Measurements from ENCODE around the gene SNAP29.

The SNAP29 gene

GRCh38 chr22:20814221-20814808 is 44.5 kb upstream of the SNAP29 start:
- H3K27me3 ChIP-seq (ENCODE audit: insufficient read depth, low read length, poor library complexity, severe bottlenecking): no peaks in the 10 kb centered on the region
- no peak overlapping the region for H3K4me2 ChIP-seq (ENCODE audit: low read depth, low read length, poor library complexity, severe bottlenecking)
- H3K9me3 ChIP-seq (ENCODE audit: insufficient read depth, low read depth, low read length): no peaks in the 10 kb centered on the region
- H3K4me3 ChIP-seq (ENCODE audit: low read length, poor library complexity, severe bottlenecking): no peak overlapping the region
- TF ChIP-seq EZH2phosphoT487 (IDR thresholded peaks at IDR 0.05; ENCODE audit: borderline replicate concordance): no peak
- H3K79me2 ChIP-seq (ENCODE audit: insufficient read depth, low read length): no peaks in the 10 kb centered on the region
- no peaks in the 10 kb centered on the region for H3K9me2 ChIP-seq (replicated peaks; ENCODE audit: low read depth, low read length)
- peaks cover 79% of the 10 kb centered on the region; the same call in 1 of the 2 replicates for H3K36me3 ChIP-seq (ENCODE audit: insufficient read depth, low read length)
- H4K20me1 ChIP-seq (ENCODE audit: insufficient read depth, low read length, poor library complexity, severe bottlenecking): no peaks in the 10 kb centered on the region
- no peak overlapping the region for H3K9ac ChIP-seq (ENCODE audit: low read depth, low read length, poor library complexity, severe bottlenecking)
- H3F3A ChIP-seq (ENCODE audit: low read depth): no peaks in the 10 kb centered on the region
- no peaks in the 10 kb centered on the region for H3K4me1 ChIP-seq (ENCODE audit: insufficient read depth, low read length, poor library complexity, severe bottlenecking)
- no peak overlapping the region for H2AFZ ChIP-seq (ENCODE audit: low read length)

- Histone ChIP-seq H3K36me3 (ENCODE audit: insufficient read depth, low read length) (peaks cover 77% of the 10 kb centered on the region; the same call in 1 of the 2 replicates), H4K20me1 (ENCODE audit: insufficient read depth, low read length, poor library complexity, severe bottlenecking) (no peaks in the 10 kb centered on the region), H3K4me3 (ENCODE audit: low read length, poor library complexity, severe bottlenecking) (no peak overlapping the region), H3K4me2 (ENCODE audit: low read depth, low read length, poor library complexity, severe bottlenecking) (no peak overlapping the region), H3K9me3 (ENCODE audit: insufficient read depth, low read depth, low read length) (no peaks in the 10 kb centered on the region), H3F3A (ENCODE audit: low read depth) (no peaks in the 10 kb centered on the region), H3K9ac (ENCODE audit: low read depth, low read length, poor library complexity, severe bottlenecking) (no peak overlapping the region), H2AFZ (ENCODE audit: low read length) (no peak overlapping the region), H3K79me2 (ENCODE audit: insufficient read depth, low read length) (no peaks in the 10 kb centered on the region), H3K9me2 (replicated peaks; ENCODE audit: low read depth, low read length) (no peaks in the 10 kb centered on the region), H3K4me1 (ENCODE audit: insufficient read depth, low read length, poor library complexity, severe bottlenecking) (no peaks in the 10 kb centered on the region), H3K27me3 (ENCODE audit: insufficient read depth, low read length, poor library complexity, severe bottlenecking) (no peaks in the 10 kb centered on the region)
- no peak for TF ChIP-seq EZH2phosphoT487 (IDR thresholded peaks at IDR 0.05; ENCODE audit: borderline replicate concordance)
- TF ChIP-seq CTCF (conservative IDR thresholded peaks at IDR 0.05; ENCODE audit: low read length): no peak
These were observed 43.2 kb upstream of the SNAP29 start for GRCh38 chr22:20815477-20816050.

GRCh38 chr22:20816559-20816958 is 42.2 kb upstream of the SNAP29 start:
- H4K20me1 ChIP-seq (ENCODE audit: insufficient read depth, low read length, poor library complexity, severe bottlenecking): no peaks in the 10 kb centered on the region
- H3K27me3 ChIP-seq (ENCODE audit: insufficient read depth, low read length, poor library complexity, severe bottlenecking): no peaks in the 10 kb centered on the region
- H2AFZ ChIP-seq (ENCODE audit: low read length): no peak overlapping the region
- TF ChIP-seq CTCF (conservative IDR thresholded peaks at IDR 0.05; ENCODE audit: low read length) (no peak), EZH2phosphoT487 (IDR thresholded peaks at IDR 0.05; ENCODE audit: borderline replicate concordance) (no peak)
- no peaks in the 10 kb centered on the region for H3F3A ChIP-seq (ENCODE audit: low read depth)
- no peak overlapping the region for H3K9ac ChIP-seq (ENCODE audit: low read depth, low read length, poor library complexity, severe bottlenecking)
- H3K9me3 ChIP-seq (ENCODE audit: insufficient read depth, low read depth, low read length): no peaks in the 10 kb centered on the region
- H3K9me2 ChIP-seq (replicated peaks; ENCODE audit: low read depth, low read length): no peaks in the 10 kb centered on the region
- no peaks in the 10 kb centered on the region for H3K79me2 ChIP-seq (ENCODE audit: insufficient read depth, low read length)
- no peak overlapping the region for H3K4me3 ChIP-seq (ENCODE audit: low read length, poor library complexity, severe bottlenecking)
- peaks cover 67% of the 10 kb centered on the region; the same call in 1 of the 2 replicates for H3K36me3 ChIP-seq (ENCODE audit: insufficient read depth, low read length)
- no peak overlapping the region for H3K4me2 ChIP-seq (ENCODE audit: low read depth, low read length, poor library complexity, severe bottlenecking)
- H3K4me1 ChIP-seq (ENCODE audit: insufficient read depth, low read length, poor library complexity, severe bottlenecking): no peaks in the 10 kb centered on the region

- Histone ChIP-seq H3K27me3 (ENCODE audit: insufficient read depth, low read length, poor library complexity, severe bottlenecking) (no peaks in the 10 kb centered on the region), H4K20me1 (ENCODE audit: insufficient read depth, low read length, poor library complexity, severe bottlenecking) (no peaks in the 10 kb centered on the region), H3K79me2 (ENCODE audit: insufficient read depth, low read length) (no peaks in the 10 kb centered on the region), H3K36me3 (ENCODE audit: insufficient read depth, low read length) (peaks cover 64% of the 10 kb centered on the region; the same call in 1 of the 2 replicates), H3K4me2 (ENCODE audit: low read depth, low read length, poor library complexity, severe bottlenecking) (no peak overlapping the region), H3F3A (ENCODE audit: low read depth) (no peaks in the 10 kb centered on the region), H3K9ac (ENCODE audit: low read depth, low read length, poor library complexity, severe bottlenecking) (no peak overlapping the region), H3K4me1 (ENCODE audit: insufficient read depth, low read length, poor library complexity, severe bottlenecking) (no peaks in the 10 kb centered on the region), H3K9me2 (replicated peaks; ENCODE audit: low read depth, low read length) (no peaks in the 10 kb centered on the region), H3K9me3 (ENCODE audit: insufficient read depth, low read depth, low read length) (no peaks in the 10 kb centered on the region), H2AFZ (ENCODE audit: low read length) (no peak overlapping the region), H3K4me3 (ENCODE audit: low read length, poor library complexity, severe bottlenecking) (no peak overlapping the region)
- no peak for TF ChIP-seq EZH2phosphoT487 (IDR thresholded peaks at IDR 0.05; ENCODE audit: borderline replicate concordance)
- no peak for TF ChIP-seq CTCF (conservative IDR thresholded peaks at IDR 0.05; ENCODE audit: low read length)
These were observed 40.3 kb upstream of the SNAP29 start for GRCh38 chr22:20818471-20818870.

Measured in Loucy (cell line).